HG03521 (cell line): ENCODE data around the gene TNNT2.

Experiments used
- ATAC-seq: cut with Tn5 transposase; IDR thresholded peaks from one replicate; pipeline ENCODE4 v1.9.1; 2021; ENCODE audit warnings: mild to moderate bottlenecking, moderate library complexity; ENCODE audit not compliant: unreplicated experiment

Gene TNNT2

GRCh38 chr1:201377611-201378092 lies at the start of gene TNNT2:
Gene TNNT2, minus strand, starts transcription at chr1:201377680. Its CDS starts 4,426 bp downstream, at chr1:201373254.
- ATAC-seq = no peak

- ATAC-seq = no peak
Observed at GRCh38 chr1:201426479-201427310, 49.2 kb upstream of the TNNT2 start.

- ATAC-seq = no peak
Observed at GRCh38 chr1:201424146-201424545, 46.7 kb upstream of the TNNT2 start.

GRCh38 chr1:201423655-201424054 lies 46.2 kb upstream of the TNNT2 start:
- no peak for ATAC-seq

- no peak for ATAC-seq
Observed at GRCh38 chr1:201422436-201423030, 45.1 kb upstream of the TNNT2 start.

- no peak for ATAC-seq
Observed at GRCh38 chr1:201422026-201422425, 44.5 kb upstream of the TNNT2 start.

GRCh38 chr1:201421041-201421440 lies 43.6 kb upstream of the TNNT2 start:
- ATAC-seq = no peak

- no peak for ATAC-seq
Observed at GRCh38 chr1:201420608-201421002, 43.1 kb upstream of the TNNT2 start.

GRCh38 chr1:201419746-201420607 lies 42.5 kb upstream of the TNNT2 start:
- no peak for ATAC-seq

GRCh38 chr1:201419256-201419655 lies 41.8 kb upstream of the TNNT2 start:
- ATAC-seq = no peak

GRCh38 chr1:201418461-201418860 lies 41.0 kb upstream of the TNNT2 start:
- no peak for ATAC-seq

GRCh38 chr1:201414051-201414738 lies 36.7 kb upstream of the TNNT2 start:
- ATAC-seq = no peak

GRCh38 chr1:201411292-201411691 lies 33.8 kb upstream of the TNNT2 start:
- ATAC-seq = no peak

- no peak for ATAC-seq
Observed at GRCh38 chr1:201409440-201409839, 32.0 kb upstream of the TNNT2 start.

GRCh38 chr1:201408834-201409200 lies 31.3 kb upstream of the TNNT2 start:
- ATAC-seq = no peak

GRCh38 chr1:201408176-201408833 lies 30.8 kb upstream of the TNNT2 start:
- no peak for ATAC-seq

- no peak for ATAC-seq
Observed at GRCh38 chr1:201406831-201407406, 29.4 kb upstream of the TNNT2 start.

GRCh38 chr1:201405484-201405831 lies 28.0 kb upstream of the TNNT2 start:
- ATAC-seq = no peak

- ATAC-seq = no peak
Observed at GRCh38 chr1:201404722-201405483, 27.4 kb upstream of the TNNT2 start.
